Measurements from ENCODE around the gene AFP. TPM values are rescaled to one million over a fixed set of nuclear protein-coding genes. Genes with fewer than 3 reads are reported as not detected.

AFP gene
- polyA plus RNA-seq, 1 donor from 2014 or later = not detected

DNA sequence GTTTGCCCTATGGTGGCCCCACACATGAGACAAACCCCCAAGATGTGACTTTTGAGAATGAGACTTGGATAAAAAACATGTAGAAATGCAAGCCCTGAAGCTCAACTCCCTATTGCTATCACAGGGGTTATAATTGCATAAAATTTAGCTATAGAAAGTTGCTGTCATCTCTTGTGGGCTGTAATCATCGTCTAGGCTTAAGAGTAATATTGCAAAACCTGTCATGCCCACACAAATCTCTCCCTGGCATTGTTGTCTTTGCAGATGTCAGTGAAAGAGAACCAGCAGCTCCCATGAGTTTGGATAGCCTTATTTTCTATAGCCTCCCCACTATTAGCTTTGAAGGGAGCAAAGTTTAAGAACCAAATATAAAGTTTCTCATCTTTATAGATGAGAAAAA, 17.3 kb upstream of the AFP start:
- Histone ChIP-seq H3K4me2 (ENCODE audit: low read length) (no peak overlapping the region), H4K20me1 (ENCODE audit: insufficient read depth) (no peaks in the 10 kb centered on the region), H3K9me3 (ENCODE audit: low read length) (no peaks in the 10 kb centered on the region), H3K4me3 (ENCODE audit: low read length) (no peak overlapping the region), H3F3A (ENCODE audit: insufficient read depth, low read length, poor library complexity, severe bottlenecking) (no peaks in the 10 kb centered on the region), H3K36me3 (ENCODE audit: insufficient read depth, low read length) (no peaks in the 10 kb centered on the region), H3K79me2 (replicated peaks; ENCODE audit: insufficient read depth, low read length) (no peaks in the 10 kb centered on the region), H2AFZ (ENCODE audit: low read depth, low read length) (no peak overlapping the region), H3K27ac (ENCODE audit: low read length) (no peak overlapping the region), H3K27me3 (ENCODE audit: insufficient read depth, low read depth, low read length) (no peaks in the 10 kb centered on the region), H3K9me2 (ENCODE audit: insufficient read depth, low read length) (no peaks in the 10 kb centered on the region), H3K9ac (ENCODE audit: low read length) (no peak overlapping the region)
- TF ChIP-seq, protein P1, sequence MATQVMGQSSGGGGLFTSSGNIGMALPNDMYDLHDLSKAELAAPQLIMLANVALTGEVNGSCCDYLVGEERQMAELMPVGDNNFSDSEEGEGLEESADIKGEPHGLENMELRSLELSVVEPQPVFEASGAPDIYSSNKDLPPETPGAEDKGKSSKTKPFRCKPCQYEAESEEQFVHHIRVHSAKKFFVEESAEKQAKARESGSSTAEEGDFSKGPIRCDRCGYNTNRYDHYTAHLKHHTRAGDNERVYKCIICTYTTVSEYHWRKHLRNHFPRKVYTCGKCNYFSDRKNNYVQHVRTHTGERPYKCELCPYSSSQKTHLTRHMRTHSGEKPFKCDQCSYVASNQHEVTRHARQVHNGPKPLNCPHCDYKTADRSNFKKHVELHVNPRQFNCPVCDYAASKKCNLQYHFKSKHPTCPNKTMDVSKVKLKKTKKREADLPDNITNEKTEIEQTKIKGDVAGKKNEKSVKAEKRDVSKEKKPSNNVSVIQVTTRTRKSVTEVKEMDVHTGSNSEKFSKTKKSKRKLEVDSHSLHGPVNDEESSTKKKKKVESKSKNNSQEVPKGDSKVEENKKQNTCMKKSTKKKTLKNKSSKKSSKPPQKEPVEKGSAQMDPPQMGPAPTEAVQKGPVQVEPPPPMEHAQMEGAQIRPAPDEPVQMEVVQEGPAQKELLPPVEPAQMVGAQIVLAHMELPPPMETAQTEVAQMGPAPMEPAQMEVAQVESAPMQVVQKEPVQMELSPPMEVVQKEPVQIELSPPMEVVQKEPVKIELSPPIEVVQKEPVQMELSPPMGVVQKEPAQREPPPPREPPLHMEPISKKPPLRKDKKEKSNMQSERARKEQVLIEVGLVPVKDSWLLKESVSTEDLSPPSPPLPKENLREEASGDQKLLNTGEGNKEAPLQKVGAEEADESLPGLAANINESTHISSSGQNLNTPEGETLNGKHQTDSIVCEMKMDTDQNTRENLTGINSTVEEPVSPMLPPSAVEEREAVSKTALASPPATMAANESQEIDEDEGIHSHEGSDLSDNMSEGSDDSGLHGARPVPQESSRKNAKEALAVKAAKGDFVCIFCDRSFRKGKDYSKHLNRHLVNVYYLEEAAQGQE (IDR thresholded peaks at IDR 0.05; ENCODE audit: borderline replicate concordance) = no peak
- TF ChIP-seq, protein P2, sequence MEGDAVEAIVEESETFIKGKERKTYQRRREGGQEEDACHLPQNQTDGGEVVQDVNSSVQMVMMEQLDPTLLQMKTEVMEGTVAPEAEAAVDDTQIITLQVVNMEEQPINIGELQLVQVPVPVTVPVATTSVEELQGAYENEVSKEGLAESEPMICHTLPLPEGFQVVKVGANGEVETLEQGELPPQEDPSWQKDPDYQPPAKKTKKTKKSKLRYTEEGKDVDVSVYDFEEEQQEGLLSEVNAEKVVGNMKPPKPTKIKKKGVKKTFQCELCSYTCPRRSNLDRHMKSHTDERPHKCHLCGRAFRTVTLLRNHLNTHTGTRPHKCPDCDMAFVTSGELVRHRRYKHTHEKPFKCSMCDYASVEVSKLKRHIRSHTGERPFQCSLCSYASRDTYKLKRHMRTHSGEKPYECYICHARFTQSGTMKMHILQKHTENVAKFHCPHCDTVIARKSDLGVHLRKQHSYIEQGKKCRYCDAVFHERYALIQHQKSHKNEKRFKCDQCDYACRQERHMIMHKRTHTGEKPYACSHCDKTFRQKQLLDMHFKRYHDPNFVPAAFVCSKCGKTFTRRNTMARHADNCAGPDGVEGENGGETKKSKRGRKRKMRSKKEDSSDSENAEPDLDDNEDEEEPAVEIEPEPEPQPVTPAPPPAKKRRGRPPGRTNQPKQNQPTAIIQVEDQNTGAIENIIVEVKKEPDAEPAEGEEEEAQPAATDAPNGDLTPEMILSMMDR (IDR thresholded peaks at IDR 0.05; ENCODE audit: poor library complexity, severe bottlenecking) = no peak
- TF ChIP-seq RAD21 (conservative IDR thresholded peaks at IDR 0.05) (no peak), POLR2AphosphoS5 (IDR thresholded peaks at IDR 0.05) (no peak), SMC3 (conservative IDR thresholded peaks at IDR 0.05; ENCODE audit: poor library complexity) (no peak), TAF1 (IDR thresholded peaks at IDR 0.05; ENCODE audit: low read depth) (no peak), EZH2 (IDR thresholded peaks at IDR 0.05; ENCODE audit: borderline replicate concordance, insufficient read depth, low read length, poor library complexity, severe bottlenecking) (no peak), EP300 (conservative IDR thresholded peaks at IDR 0.05; ENCODE audit: poor library complexity, severe bottlenecking) (no peak), MXI1 (conservative IDR thresholded peaks at IDR 0.05; ENCODE audit: poor library complexity, severe bottlenecking) (no peak)

DNA sequence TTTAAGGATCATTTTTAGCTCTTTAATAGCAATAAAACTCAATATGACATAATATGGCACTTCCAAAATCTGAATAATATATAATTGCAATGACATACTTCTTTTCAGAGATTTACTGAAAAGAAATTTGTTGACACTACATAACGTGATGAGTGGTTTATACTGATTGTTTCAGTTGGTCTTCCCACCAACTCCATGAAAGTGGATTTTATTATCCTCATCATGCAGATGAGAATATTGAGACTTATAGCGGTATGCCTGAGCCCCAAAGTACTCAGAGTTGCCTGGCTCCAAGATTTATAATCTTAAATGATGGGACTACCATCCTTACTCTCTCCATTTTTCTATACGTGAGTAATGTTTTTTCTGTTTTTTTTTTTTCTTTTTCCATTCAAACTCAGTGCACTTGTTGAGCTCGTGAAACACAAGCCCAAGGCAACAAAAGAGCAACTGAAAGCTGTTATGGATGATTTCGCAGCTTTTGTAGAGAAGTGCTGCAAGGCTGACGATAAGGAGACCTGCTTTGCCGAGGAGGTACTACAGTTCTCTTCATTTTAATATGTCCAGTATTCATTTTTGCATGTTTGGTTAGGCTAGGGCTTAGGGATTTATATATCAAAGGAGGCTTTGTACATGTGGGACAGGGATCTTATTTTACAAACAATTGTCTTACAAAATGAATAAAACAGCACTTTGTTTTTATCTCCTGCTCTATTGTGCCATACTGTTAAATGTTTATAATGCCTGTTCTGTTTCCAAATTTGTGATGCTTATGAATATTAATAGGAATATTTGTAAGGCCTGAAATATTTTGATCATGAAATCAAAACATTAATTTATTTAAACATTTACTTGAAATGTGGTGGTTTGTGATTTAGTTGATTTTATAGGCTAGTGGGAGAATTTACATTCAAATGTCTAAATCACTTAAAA, 16.6 kb upstream of the AFP start:
- H3K4me2 ChIP-seq (ENCODE audit: low read length) = no peak overlapping the region
- H3K9me3 ChIP-seq (ENCODE audit: low read length) = no peaks in the 10 kb centered on the region
- TF ChIP-seq, protein P1 (IDR thresholded peaks at IDR 0.05; ENCODE audit: borderline replicate concordance) = no peak
- TF ChIP-seq MXI1 (conservative IDR thresholded peaks at IDR 0.05; ENCODE audit: poor library complexity, severe bottlenecking) (no peak), SMC3 (conservative IDR thresholded peaks at IDR 0.05; ENCODE audit: poor library complexity) (no peak), EP300 (conservative IDR thresholded peaks at IDR 0.05; ENCODE audit: poor library complexity, severe bottlenecking) (no peak), POLR2AphosphoS5 (IDR thresholded peaks at IDR 0.05) (no peak), RAD21 (conservative IDR thresholded peaks at IDR 0.05) (no peak), EZH2 (IDR thresholded peaks at IDR 0.05; ENCODE audit: borderline replicate concordance, insufficient read depth, low read length, poor library complexity, severe bottlenecking) (no peak), TAF1 (IDR thresholded peaks at IDR 0.05; ENCODE audit: low read depth) (no peak)
- TF ChIP-seq, protein P2 (IDR thresholded peaks at IDR 0.05; ENCODE audit: poor library complexity, severe bottlenecking) = no peak
- H3K27ac ChIP-seq (ENCODE audit: low read length) = no peak overlapping the region
- H3K79me2 ChIP-seq (replicated peaks; ENCODE audit: insufficient read depth, low read length) = no peaks in the 10 kb centered on the region
- no peaks in the 10 kb centered on the region for H4K20me1 ChIP-seq (ENCODE audit: insufficient read depth)
- no peaks in the 10 kb centered on the region for H3K27me3 ChIP-seq (ENCODE audit: insufficient read depth, low read depth, low read length)
- H2AFZ ChIP-seq (ENCODE audit: low read depth, low read length) = no peak overlapping the region
- no peaks in the 10 kb centered on the region for H3K9me2 ChIP-seq (ENCODE audit: insufficient read depth, low read length)
- H3F3A ChIP-seq (ENCODE audit: insufficient read depth, low read length, poor library complexity, severe bottlenecking) = no peaks in the 10 kb centered on the region
- no peak overlapping the region for H3K9ac ChIP-seq (ENCODE audit: low read length)
- H3K4me3 ChIP-seq (ENCODE audit: low read length) = no peak overlapping the region
- no peaks in the 10 kb centered on the region for H3K36me3 ChIP-seq (ENCODE audit: insufficient read depth, low read length)

Measured in neural cell (in vitro differentiated cells).